ENCODE measurements around the gene AUNIP. TPM values are rescaled to one million over a fixed set of nuclear protein-coding genes. Genes with fewer than 3 reads are reported as not detected.

AUNIP gene
- polyA plus RNA-seq, 3 donors: 0.19 to 0.44 (median 0.44) TPM

GRCh38 chr1:25845664-25846063, 13.6 kb downstream of the AUNIP start:
- no peaks in the 10 kb centered on the region for H3K27me3 ChIP-seq (ENCODE audit: control insufficient read depth in 2 of 2, insufficient read depth in 2 of 2, low read length in 2 of 2)
- H4K20me1 ChIP-seq (ENCODE audit: insufficient read depth, low read length): no peaks in the 10 kb centered on the region
- H3K4me1 ChIP-seq (ENCODE audit: control insufficient read depth in 1 of 2, insufficient read depth in 2 of 2, low read length in 2 of 2): peaks cover 8 to 25% of the 10 kb centered on the region in 2 donors
- no peaks in the 10 kb centered on the region for H3K36me3 ChIP-seq (replicated peaks in 1 of 2; ENCODE audit: control insufficient read depth in 1 of 2, insufficient read depth in 2 of 2, low read length in 2 of 2)
- no peak overlapping the region for H3K4me3 Mint-ChIP-seq
- H3K27me3 Mint-ChIP-seq (ENCODE audit: low read depth in 3 of 3): no peaks in the 10 kb centered on the region
- no peak for DNase-seq
- intact Hi-C loops (cut with micrococcal nuclease): no loop called here
- no peak overlapping the region for H3K4me2 ChIP-seq (replicated peaks; ENCODE audit: extremely low read depth, low read length, poor library complexity, severe bottlenecking)
- H3K27ac Mint-ChIP-seq: no peak overlapping the region
- no peaks in the 10 kb centered on the region for H3K36me3 Mint-ChIP-seq
- no peak overlapping the region for H2AFZ ChIP-seq (ENCODE audit: insufficient read depth, low read depth, low read length, poor library complexity, severe bottlenecking)
- no peaks in the 10 kb centered on the region for H3K9me3 Mint-ChIP-seq
- peaks cover 57% of the 10 kb centered on the region for H3K79me2 ChIP-seq (ENCODE audit: insufficient read depth, low read length)
- no peak overlapping the region for H3K4me3 ChIP-seq (replicated peaks in 1 of 3; ENCODE audit: low read depth in 2 of 3, low read length in 3 of 3)
- H3K9me3 ChIP-seq (replicated peaks in 1 of 2; ENCODE audit: control insufficient read depth in 1 of 2, insufficient read depth in 1 of 2, low read length in 2 of 2): no peaks in the 10 kb centered on the region
- H3K4me1 Mint-ChIP-seq: peaks cover 23% of the 10 kb centered on the region
- H3K27ac ChIP-seq (ENCODE audit: low read depth in 1 of 2, low read length in 2 of 2): no peak overlapping the region
- no peak overlapping the region for H3K9ac ChIP-seq (ENCODE audit: insufficient read depth, low read length, poor library complexity, severe bottlenecking)
- 100% methylated on average over 2 of the region's 5 CpGs for WGBS (ENCODE audit: insufficient coverage)
- TF ChIP-seq, protein P1, sequence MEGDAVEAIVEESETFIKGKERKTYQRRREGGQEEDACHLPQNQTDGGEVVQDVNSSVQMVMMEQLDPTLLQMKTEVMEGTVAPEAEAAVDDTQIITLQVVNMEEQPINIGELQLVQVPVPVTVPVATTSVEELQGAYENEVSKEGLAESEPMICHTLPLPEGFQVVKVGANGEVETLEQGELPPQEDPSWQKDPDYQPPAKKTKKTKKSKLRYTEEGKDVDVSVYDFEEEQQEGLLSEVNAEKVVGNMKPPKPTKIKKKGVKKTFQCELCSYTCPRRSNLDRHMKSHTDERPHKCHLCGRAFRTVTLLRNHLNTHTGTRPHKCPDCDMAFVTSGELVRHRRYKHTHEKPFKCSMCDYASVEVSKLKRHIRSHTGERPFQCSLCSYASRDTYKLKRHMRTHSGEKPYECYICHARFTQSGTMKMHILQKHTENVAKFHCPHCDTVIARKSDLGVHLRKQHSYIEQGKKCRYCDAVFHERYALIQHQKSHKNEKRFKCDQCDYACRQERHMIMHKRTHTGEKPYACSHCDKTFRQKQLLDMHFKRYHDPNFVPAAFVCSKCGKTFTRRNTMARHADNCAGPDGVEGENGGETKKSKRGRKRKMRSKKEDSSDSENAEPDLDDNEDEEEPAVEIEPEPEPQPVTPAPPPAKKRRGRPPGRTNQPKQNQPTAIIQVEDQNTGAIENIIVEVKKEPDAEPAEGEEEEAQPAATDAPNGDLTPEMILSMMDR (IDR thresholded peaks at IDR 0.05): no peak

- DNase-seq: peak in 1 of 3 donors; percentile 7
- intact Hi-C loops (cut with micrococcal nuclease): no loop called here
- Histone ChIP-seq H3K4me1 (ENCODE audit: control insufficient read depth in 1 of 2, insufficient read depth in 2 of 2, low read length in 2 of 2) (peaks cover 8 to 25% of the 10 kb centered on the region in 2 donors), H3K9me3 (replicated peaks in 1 of 2; ENCODE audit: control insufficient read depth in 1 of 2, insufficient read depth in 1 of 2, low read length in 2 of 2) (no peaks in the 10 kb centered on the region), H3K4me2 (replicated peaks; ENCODE audit: extremely low read depth, low read length, poor library complexity, severe bottlenecking) (no peak overlapping the region), H3K79me2 (ENCODE audit: insufficient read depth, low read length) (peaks cover 49% of the 10 kb centered on the region), H3K9ac (ENCODE audit: insufficient read depth, low read length, poor library complexity, severe bottlenecking) (no peak overlapping the region), H3K27me3 (ENCODE audit: control insufficient read depth in 2 of 2, insufficient read depth in 2 of 2, low read length in 2 of 2) (no peaks in the 10 kb centered on the region), H3K36me3 (replicated peaks in 1 of 2; ENCODE audit: control insufficient read depth in 1 of 2, insufficient read depth in 2 of 2, low read length in 2 of 2) (no peaks in the 10 kb centered on the region), H3K4me3 (replicated peaks in 1 of 3; ENCODE audit: low read depth in 2 of 3, low read length in 3 of 3) (no peak overlapping the region), H3K27ac (ENCODE audit: low read depth in 1 of 2, low read length in 2 of 2) (peak overlapping the region in 1 of 2 donors; percentile 59), H2AFZ (ENCODE audit: insufficient read depth, low read depth, low read length, poor library complexity, severe bottlenecking) (peak overlapping the region; percentile 12), H4K20me1 (ENCODE audit: insufficient read depth, low read length) (no peaks in the 10 kb centered on the region)
- Mint-ChIP-seq H3K4me1 (peaks cover 23% of the 10 kb centered on the region), H3K9me3 (peaks cover 0 to 3% (median 0%) of the 10 kb centered on the region in 7 donors), H3K27me3 (ENCODE audit: low read depth in 3 of 3) (no peaks in the 10 kb centered on the region), H3K36me3 (peaks cover 5% of the 10 kb centered on the region in 2 donors), H3K27ac (peak overlapping the region in 5 of 7 donors; percentile 3 to 89 (median 45)), H3K4me3 (no peak overlapping the region)
- TF ChIP-seq, protein P1 (IDR thresholded peaks at IDR 0.05): no peak
- WGBS (ENCODE audit: insufficient coverage): 100% methylated on average over 1 of the region's 3 CpGs
Measured at GRCh38 chr1:25844536-25845337, 14.5 kb downstream of the AUNIP start.
